ENCODE measurements around the gene SURF2.
"Not testable (repeated sequence)": the region's sequence is repeated elsewhere in the genome, so short reads cannot be mapped to it uniquely, and the experiment has no call there.

- TF ChIP-seq CTCF (conservative IDR thresholded peaks at IDR 0.05; ENCODE audit: low read depth, low read length); EZH2 (IDR thresholded peaks at IDR 0.05; ENCODE audit: borderline replicate concordance, low read depth, low read length, poor library complexity, severe bottlenecking): not testable (repeated sequence)
These were observed 35.1 kb downstream of the SURF2 start for GRCh38 chr9:133391449-133391848.
